B cell (primary cell): ENCODE results near the gene IFNA6. TPM values are rescaled to one million over a fixed set of nuclear protein-coding genes. Genes with fewer than 3 reads are reported as not detected.
A peak's percentile ranks its signal among the peaks of the same experiment; 100 is the strongest.

Experiments used
- ATAC-seq: fragments of 200-7000 bp; cut with Tn5 transposase; one replicate; pipeline ENCODE4 v1.10.0; 2021; ENCODE audit warnings: low read depth, mild to moderate bottlenecking, moderate number of reproducible peaks, moderate library complexity
- CTCF ChIA-PET: fragments of 350-600 bp; sonication (Branson Sonifier 250); formaldehyde crosslinking; loops from one replicate; lab custom pipeline; 2021; ENCODE audit warnings: antibody characterized with exemption, inconsistent platforms; lab: Charles Lee
- POLR2A ChIA-PET: fragments of 350-600 bp; sonication (Branson Sonifier 250); formaldehyde crosslinking; loops from one replicate; lab custom pipeline; 2021; ENCODE audit warnings: antibody characterized with exemption; lab: Charles Lee
- DNase-seq: peaks from one replicate; pipeline ENCODE4 v3.0.0; 2013
- H2AFZ ChIP-seq: 2 replicates; pipeline ENCODE4 v1.6.1; 2012; ENCODE audit warnings: mild to moderate bottlenecking, low read depth, low read length; ENCODE audit not compliant: insufficient read depth, poor library complexity, severe bottlenecking
- H3K27ac ChIP-seq, 2 donors: 1 replicate in 1 of 2; 2 replicates in 1 of 2; pipeline ENCODE4 v1.5.1; 2012 to 2013; ENCODE audit warnings: low read length in 2 of 2, mild to moderate bottlenecking in 2 of 2, moderate library complexity in 1 of 2
- H3K27me3 ChIP-seq, 4 experiments: fragments of 200-600 bp in 1 of 4; sonication (generic) in 1 of 4; replicated peaks in 1 of 4; 1 replicate in 2 of 4; 2 replicates in 2 of 4; pipeline versions ENCODE4 v1.6.1 to v1.7.0; 2013 to 2016; ENCODE audit warnings: low read length in 3 of 4, mild to moderate bottlenecking in 2 of 4, mixed read lengths in 1 of 4, moderate library complexity in 1 of 4; ENCODE audit not compliant: insufficient read depth in 4 of 4, control insufficient read depth in 3 of 4; ENCODE audit errors: control extremely low read depth in 1 of 4
- H3K36me3 ChIP-seq, 2 experiments: replicated peaks in 1 of 2; 1 replicate in 1 of 2; 2 replicates in 1 of 2; pipeline versions ENCODE4 v1.6.1 to v1.7.1; 2013; ENCODE audit warnings: low read length in 1 of 2; ENCODE audit not compliant: insufficient read depth in 2 of 2, control insufficient read depth in 1 of 2; ENCODE audit errors: control extremely low read depth in 1 of 2, extremely low read depth in 1 of 2
- H3K4me1 ChIP-seq, 2 donors: fragments of 200-600 bp in 1 of 2; sonication (generic) in 1 of 2; 1 replicate in 1 of 2; 2 replicates in 1 of 2; pipeline versions ENCODE4 v1.5.1 to v1.6.1; 2013 to 2017; ENCODE audit warnings: low read length in 2 of 2; ENCODE audit not compliant: control insufficient read depth in 2 of 2, insufficient read depth in 2 of 2
- H3K4me2 ChIP-seq: replicated peaks from 2 replicates; pipeline ENCODE3; 2012; ENCODE audit warnings: mild to moderate bottlenecking, low read depth, low read length; ENCODE audit not compliant: poor library complexity, severe bottlenecking
- H3K4me3 ChIP-seq, 5 experiments: fragments of 200-600 bp in 1 of 5; sonication (generic) in 1 of 5; 1 replicate in 3 of 5; 2 replicates in 2 of 5; pipeline versions ENCODE4 v1.5.1 to v1.7.0; 2011 to 2016; ENCODE audit warnings: low read length in 4 of 5, mild to moderate bottlenecking in 4 of 5, low read depth in 2 of 5, control low read depth in 1 of 5, moderate library complexity in 1 of 5; ENCODE audit not compliant: insufficient read depth in 1 of 5; ENCODE audit errors: control extremely low read depth in 1 of 5, extremely low read depth in 1 of 5
- H3K79me2 ChIP-seq: fragments of 200-600 bp; sonication (generic); one replicate; pipeline ENCODE4 v1.6.0; 2016; ENCODE audit warnings: low read length; ENCODE audit not compliant: control insufficient read depth, insufficient read depth
- H3K9ac ChIP-seq: fragments of 200-600 bp; sonication (generic); 2 replicates; pipeline ENCODE4 v1.6.1; 2017; ENCODE audit warnings: mild to moderate bottlenecking, low read length, moderate library complexity
- H3K9me3 ChIP-seq, 3 donors: one replicate each; pipeline versions ENCODE4 v1.6.1 to v1.7.1; 2013; ENCODE audit warnings: low read length in 2 of 3; ENCODE audit not compliant: control insufficient read depth in 2 of 3, insufficient read depth in 1 of 3; ENCODE audit errors: control extremely low read depth in 1 of 3
- H4K20me1 ChIP-seq: 2 replicates; pipeline ENCODE4 v1.6.0; 2012; ENCODE audit warnings: mild to moderate bottlenecking, low read length; ENCODE audit not compliant: insufficient read depth, control insufficient read depth, poor library complexity, severe bottlenecking
- H3K27ac Mint-ChIP-seq: one replicate; pipeline ENCODE4 v1.8.0; 2021; ENCODE audit warnings: mixed read lengths
- H3K27me3 Mint-ChIP-seq: one replicate; pipeline ENCODE4 v1.8.0; 2021; ENCODE audit warnings: mixed read lengths
- H3K4me1 Mint-ChIP-seq: one replicate; pipeline ENCODE4 v1.8.0; 2021; ENCODE audit warnings: mixed read lengths
- H3K4me3 Mint-ChIP-seq: one replicate; pipeline ENCODE4 v1.8.0; 2021; ENCODE audit warnings: mixed read lengths
- H3K9me3 Mint-ChIP-seq: one replicate; pipeline ENCODE4 v1.8.0; 2022; ENCODE audit warnings: mixed read lengths; ENCODE audit not compliant: insufficient read depth
- EZH2 ChIP-seq: IDR thresholded peaks from 2 replicates; pipeline ENCODE4 v1.6.1; 2012; ENCODE audit warnings: borderline replicate concordance, low read depth, mild to moderate bottlenecking, moderate library complexity, low read length; ENCODE audit not compliant: insufficient read depth, poor library complexity, severe bottlenecking
- WGBS: methylation state at CpG from one replicate; pipeline ENCODE4 v1.1.5; 2013; ENCODE audit warnings: missing lambda C conversion rate; ENCODE audit not compliant: insufficient coverage; 5-methylcytosine and 5-hydroxymethylcytosine counted together
- intact Hi-C: fragments of 100-400 bp; cut with micrococcal nuclease; formaldehyde crosslinking; loops from one replicate; pipeline ENCODE4 v1.10.0; 2022
- polyA plus RNA-seq: library from polyadenylated mRNA; depleted of rRNA; stranded (reverse); fragments of >200 nt; gene quantifications from 2 replicates; pipeline ENCODE4 v1.2.3, GENCODE V29; 2012
- total RNA-seq, 2 donors: library from RNA; stranded (reverse); fragments of 120-200 nt in 1 of 2; gene quantifications; 1 replicate in 1 of 2; 2 replicates in 1 of 2; pipeline versions ENCODE4 v1.2.3 to v1.2.4, GENCODE V29; 2013 to 2022
- TF ChIP-seq, protein P1 (sequence below): fragments of 200-600 bp; IDR thresholded peaks from one replicate; pipeline ENCODE4 v1.8.0; 2022; ENCODE audit warnings: antibody characterized with exemption, mild to moderate bottlenecking

Gene IFNA6
- total and polyA plus RNA-seq, 2 donors (not counting 1 experiment from before 2014, with no cell fraction given) = not detected

DNA sequence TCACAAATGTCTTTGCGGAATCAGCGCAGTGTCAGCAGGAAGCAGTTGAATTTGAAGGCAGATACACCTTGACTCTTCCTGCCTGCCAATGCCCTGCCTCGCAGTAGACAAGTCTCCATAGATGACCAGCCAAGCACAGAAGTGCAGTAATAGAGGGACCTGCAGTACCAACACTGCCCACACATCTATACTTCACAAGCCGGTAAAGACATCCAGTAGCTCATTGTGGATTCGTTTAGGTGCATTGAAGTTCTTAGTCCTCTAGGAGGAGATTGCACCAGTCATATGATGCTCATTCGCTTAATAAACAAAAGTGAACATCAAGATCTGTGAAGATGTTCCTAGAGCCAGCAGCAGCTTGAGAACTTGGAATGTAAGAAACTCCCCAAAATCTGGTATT, 41.6 kb upstream of the IFNA6 start:
- intact Hi-C loops = no loop called here

DNA sequence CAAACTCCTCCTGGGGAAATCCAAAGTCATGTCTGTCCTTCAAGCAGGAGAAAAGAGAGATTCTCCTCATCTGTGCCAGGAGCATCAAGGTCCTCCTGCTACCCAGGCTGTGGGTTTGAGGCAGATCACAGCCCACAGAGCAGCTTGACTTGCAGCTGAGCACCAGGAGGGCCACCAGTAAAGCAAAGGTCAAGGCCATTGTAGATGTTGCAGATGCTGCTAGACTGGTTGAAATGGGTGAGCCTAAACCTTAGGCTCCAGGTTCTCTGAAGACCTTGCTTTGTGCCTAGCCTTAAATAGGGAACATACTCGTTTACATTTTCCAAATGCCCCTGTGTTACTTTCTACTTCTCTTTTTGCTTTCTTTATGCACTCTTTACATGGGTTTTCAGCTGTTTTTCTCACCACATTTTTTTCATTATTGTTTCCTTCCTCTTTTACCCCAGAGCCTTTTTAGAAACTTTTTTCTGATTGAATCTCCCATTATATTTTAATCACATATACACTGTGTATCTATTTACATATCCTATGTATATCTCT, 34.5 kb upstream of the IFNA6 start, which contains the start of gene IFNA2:
IFNA2 (minus strand) TSS at position 268 of the 540 bp plus-strand sequence; CDS start at position 199, 69 bp downstream.
- Mint-ChIP-seq H3K27ac (peak within 1 kb of the TSS; percentile 70), H3K4me3 (peak within 1 kb of the TSS; percentile 40), H3K4me1 (peaks cover 33% of the 10 kb centered on the region), H3K9me3 (no peaks in the 10 kb centered on the region), H3K27me3 (peaks cover 30% of the 10 kb centered on the region)
- ChIA-PET CTCF (interaction anchor here (1.1 to 1.9 kb wide), 4 partner anchors 11 to 59 kb away, joined by 4 to 10 read pairs (median 6); no protein-coding TSS in a partner anchor), POLR2A (no interaction called here)
- no peak for TF ChIP-seq EZH2
- TF ChIP-seq, protein P1, sequence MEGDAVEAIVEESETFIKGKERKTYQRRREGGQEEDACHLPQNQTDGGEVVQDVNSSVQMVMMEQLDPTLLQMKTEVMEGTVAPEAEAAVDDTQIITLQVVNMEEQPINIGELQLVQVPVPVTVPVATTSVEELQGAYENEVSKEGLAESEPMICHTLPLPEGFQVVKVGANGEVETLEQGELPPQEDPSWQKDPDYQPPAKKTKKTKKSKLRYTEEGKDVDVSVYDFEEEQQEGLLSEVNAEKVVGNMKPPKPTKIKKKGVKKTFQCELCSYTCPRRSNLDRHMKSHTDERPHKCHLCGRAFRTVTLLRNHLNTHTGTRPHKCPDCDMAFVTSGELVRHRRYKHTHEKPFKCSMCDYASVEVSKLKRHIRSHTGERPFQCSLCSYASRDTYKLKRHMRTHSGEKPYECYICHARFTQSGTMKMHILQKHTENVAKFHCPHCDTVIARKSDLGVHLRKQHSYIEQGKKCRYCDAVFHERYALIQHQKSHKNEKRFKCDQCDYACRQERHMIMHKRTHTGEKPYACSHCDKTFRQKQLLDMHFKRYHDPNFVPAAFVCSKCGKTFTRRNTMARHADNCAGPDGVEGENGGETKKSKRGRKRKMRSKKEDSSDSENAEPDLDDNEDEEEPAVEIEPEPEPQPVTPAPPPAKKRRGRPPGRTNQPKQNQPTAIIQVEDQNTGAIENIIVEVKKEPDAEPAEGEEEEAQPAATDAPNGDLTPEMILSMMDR = no peak
- Histone ChIP-seq H3K27ac (no peak within 1 kb of the TSS), H3K4me2 (peak within 1 kb of the TSS; percentile 46), H3K79me2 (no peaks in the 10 kb centered on the region), H3K9me3 (peaks cover 3 to 5% (median 4%) of the 10 kb centered on the region in 3 donors), H3K4me3 (no peak within 1 kb of the TSS), H3K4me1 (peaks cover 20 to 25% of the 10 kb centered on the region in 2 donors), H3K9ac (no peak within 1 kb of the TSS), H3K36me3 (no peaks in the 10 kb centered on the region), H2AFZ (no peak within 1 kb of the TSS), H3K27me3 (peaks cover 0 to 35% (median 14%) of the 10 kb centered on the region in 4 experiments), H4K20me1 (no peaks in the 10 kb centered on the region)
- DNase-seq (peak; percentile 69), ATAC-seq (no peak)
- WGBS = 0% methylated on average over 1 of the region's 1 CpG
- intact Hi-C loops = no loop called here

More for the DNA sequence above, 41.6 kb upstream of the IFNA6 start:
- ATAC-seq (peak; percentile 74), DNase-seq (peak; percentile 51)
- Mint-ChIP-seq H3K9me3 (no peaks in the 10 kb centered on the region), H3K27ac (no peak overlapping the region), H3K27me3 (peaks cover 68% of the 10 kb centered on the region), H3K4me3 (no peak overlapping the region), H3K4me1 (peaks cover 16% of the 10 kb centered on the region)
- Histone ChIP-seq H3K79me2 (no peaks in the 10 kb centered on the region), H3K4me3 (no peak overlapping the region), H3K36me3 (no peaks in the 10 kb centered on the region), H3K4me1 (peaks cover 7 to 8% of the 10 kb centered on the region in 2 donors), H3K4me2 (no peak overlapping the region), H4K20me1 (no peaks in the 10 kb centered on the region), H3K27me3 (peaks cover 3 to 51% (median 42%) of the 10 kb centered on the region in 4 experiments), H3K27ac (no peak overlapping the region), H2AFZ (no peak overlapping the region), H3K9ac (no peak overlapping the region), H3K9me3 (peaks cover 0 to 4% (median 0%) of the 10 kb centered on the region in 3 donors)
- ChIA-PET POLR2A (no interaction called here), CTCF (interaction anchor here (1.0 to 7.2 kb wide), 8 partner anchors 10 to 68 kb away, joined by 3 to 159 read pairs (median 4); no protein-coding TSS in a partner anchor)
- TF ChIP-seq, protein P1 = peak; percentile 55
- no peak for TF ChIP-seq EZH2
- WGBS = 52% methylated on average over 5 of the region's 6 CpGs
